HTR-8/SVneo (cell line): ENCODE measurements around the gene PLA2G4B.

ENCODE experiments used
- DNase-seq: peaks from one replicate; pipeline ENCODE4 v3.0.0; 2011; ENCODE audit warnings: low spot score, mixed read lengths; ENCODE audit not compliant: insufficient read length
- FAIRE-seq: peaks from 2 replicates; lab custom pipeline; 2011; peaks lifted over from hg19 to GRCh38; lab: Jason Lieb, UNC

Gene PLA2G4B

GRCh38 chr15:41882689-41883483, 44.2 kb downstream of the PLA2G4B start:
- FAIRE-seq = no peak
- no peak for DNase-seq

GRCh38 chr15:41883484-41883825, 44.8 kb downstream of the PLA2G4B start:
- no peak for DNase-seq
- FAIRE-seq = no peak

GRCh38 chr15:41884458-41884857, 45.8 kb downstream of the PLA2G4B start:
- DNase-seq (no peak), FAIRE-seq (no peak)

DNA sequence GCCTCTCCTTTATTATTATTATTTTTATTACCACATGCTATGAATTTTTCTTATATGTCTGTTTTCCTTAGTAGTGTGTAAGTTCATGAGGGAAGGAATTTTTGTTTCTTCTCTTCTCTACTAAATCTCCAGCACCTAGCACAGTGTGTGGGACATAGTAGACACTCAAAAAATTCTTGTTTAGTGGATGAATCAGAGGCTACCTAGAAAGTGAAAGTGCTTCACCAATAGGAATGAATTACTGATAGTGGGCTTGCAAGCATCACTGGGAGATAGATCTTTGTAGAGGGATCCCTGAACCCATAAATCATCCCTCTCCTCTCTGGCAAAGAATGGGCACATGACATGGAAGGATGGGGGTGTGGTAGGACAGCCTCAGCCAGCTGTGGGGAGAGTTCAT, 46.7 kb downstream of the PLA2G4B start:
- no peak for FAIRE-seq
- DNase-seq = no peak

- DNase-seq (no peak), FAIRE-seq (no peak)
Observed at GRCh38 chr15:41885841-41886240, 47.2 kb downstream of the PLA2G4B start.

GRCh38 chr15:41886741-41887140, 48.1 kb downstream of the PLA2G4B start:
- no peak for FAIRE-seq
- DNase-seq = no peak

DNA sequence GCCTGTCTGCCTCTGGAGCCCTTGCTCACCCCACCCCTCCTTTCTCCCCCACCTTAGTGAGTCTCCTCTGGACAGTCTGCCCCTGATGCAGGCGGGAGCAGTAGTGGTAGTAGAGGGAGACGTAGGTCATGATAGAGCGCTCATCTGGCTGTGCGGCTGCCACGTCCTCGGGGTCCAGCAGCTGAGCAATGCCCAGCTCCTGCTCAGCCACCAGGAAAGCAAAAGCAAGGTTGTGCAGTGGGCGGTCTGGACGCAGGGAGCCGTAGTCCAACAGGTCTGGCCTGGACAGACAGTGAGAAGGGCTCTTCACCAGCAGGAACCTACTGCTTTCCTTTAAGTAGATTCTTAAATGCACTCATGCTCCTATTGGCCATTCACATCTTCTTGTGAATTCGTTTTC, 48.5 kb downstream of the PLA2G4B start:
- no peak for FAIRE-seq
- no peak for DNase-seq

DNA sequence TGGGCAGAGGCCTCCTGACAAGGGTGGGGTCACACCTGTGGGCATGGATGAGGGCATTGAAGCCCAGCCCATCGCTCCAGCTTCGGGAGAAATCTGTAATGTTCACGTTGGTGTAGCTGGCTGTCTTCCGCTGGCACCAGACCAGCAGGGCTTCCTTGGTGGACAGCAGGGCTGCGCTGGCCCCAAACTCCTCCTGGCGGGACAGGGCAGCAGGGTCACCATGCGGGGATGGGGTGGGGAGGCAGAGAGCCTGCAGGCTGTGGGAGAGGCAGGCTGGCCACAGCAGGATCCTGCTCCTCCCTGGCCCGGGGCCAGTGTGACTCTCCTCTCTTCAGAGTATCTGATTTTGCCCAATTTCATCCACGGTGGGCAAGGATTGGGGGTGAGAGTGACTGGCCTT, 49.2 kb downstream of the PLA2G4B start:
- FAIRE-seq (no peak), DNase-seq (no peak)

GRCh38 chr15:41888662-41889253, 50.1 kb downstream of the PLA2G4B start:
- no peak for FAIRE-seq
- DNase-seq = no peak

GRCh38 chr15:41890050-41890690, 51.5 kb downstream of the PLA2G4B start:
- DNase-seq = no peak
- FAIRE-seq = no peak

DNA sequence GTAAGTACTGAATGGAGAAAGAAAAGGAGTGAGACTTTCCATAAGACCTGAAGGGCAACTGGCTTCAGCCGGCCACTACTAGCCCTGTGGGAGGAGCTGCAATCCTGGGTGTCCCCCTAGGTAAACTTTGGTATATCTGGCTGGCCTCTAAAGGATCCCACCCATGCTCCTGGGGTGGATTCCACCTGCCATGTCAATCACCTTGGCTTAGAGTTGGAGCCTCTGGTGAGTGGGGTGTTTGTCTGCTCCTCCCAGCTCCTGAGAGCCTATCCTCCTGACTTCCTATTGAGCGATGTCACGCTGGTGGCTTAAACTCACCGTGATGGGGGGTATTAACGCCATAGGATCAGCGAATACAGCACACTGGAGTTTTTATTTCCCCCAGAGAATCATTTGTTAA, 52.6 kb downstream of the PLA2G4B start:
- no peak for FAIRE-seq
- no peak for DNase-seq

DNA sequence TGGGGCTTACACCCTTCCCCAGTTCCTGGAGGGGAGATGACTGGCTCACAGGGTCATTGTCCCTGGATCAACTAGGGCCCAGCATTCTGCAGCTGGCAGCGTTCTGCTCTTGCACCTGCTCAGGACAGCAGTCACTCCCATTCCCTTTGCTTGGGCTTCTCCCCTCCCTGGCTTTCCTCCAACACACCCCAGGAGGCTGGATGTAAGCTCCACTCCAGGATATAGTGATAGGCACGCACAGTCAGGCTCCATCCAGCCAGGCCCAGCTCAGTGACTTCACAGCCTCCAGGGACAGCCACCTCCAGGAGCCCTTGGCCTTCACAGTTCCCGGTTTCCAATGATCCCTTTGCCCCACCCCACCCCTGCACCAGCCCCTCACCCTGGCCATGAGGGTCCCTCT, 53.3 kb downstream of the PLA2G4B start:
- no peak for FAIRE-seq
- no peak for DNase-seq

DNA sequence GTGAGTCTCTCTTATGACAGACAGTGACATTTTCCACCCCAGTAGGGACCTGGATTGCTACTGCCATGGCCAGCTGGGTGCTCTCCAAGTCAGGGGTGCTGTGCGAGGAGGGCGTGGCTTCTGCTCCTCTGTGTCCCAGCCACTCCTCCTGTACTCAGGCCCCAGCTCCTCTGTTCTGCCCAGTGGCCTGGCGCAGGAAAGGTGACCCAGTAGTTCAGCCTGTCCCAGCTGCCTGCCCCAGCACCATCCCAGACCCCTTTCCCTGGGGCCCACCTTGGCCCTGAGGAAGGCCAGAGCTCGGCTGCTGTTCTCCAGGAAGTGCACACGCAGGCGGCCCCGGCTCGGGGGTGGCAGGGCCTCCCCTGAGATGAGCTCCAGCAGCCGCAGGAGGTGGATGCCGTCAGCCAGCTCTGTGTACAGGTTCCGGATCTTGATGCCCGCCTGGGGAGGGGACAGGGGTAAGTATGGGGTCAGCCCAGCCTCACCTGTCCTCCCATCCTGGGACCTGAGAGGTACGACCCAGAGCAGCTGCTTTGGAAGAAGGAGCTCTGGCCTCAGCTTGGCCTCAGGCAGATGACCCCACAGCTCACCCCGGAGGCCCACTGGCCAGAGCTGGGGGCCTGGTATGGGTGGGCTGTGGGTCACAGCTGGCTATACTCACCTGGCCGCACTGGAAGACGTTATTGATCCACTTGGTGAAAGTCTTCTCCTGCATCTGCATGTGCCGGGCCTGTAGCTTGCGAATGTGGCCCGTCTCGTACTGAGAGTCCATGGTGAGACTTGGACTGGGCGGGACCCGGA, 54.2 kb downstream of the PLA2G4B start:
- FAIRE-seq = no peak

GRCh38 chr15:41893422-41894250, 55.0 kb downstream of the PLA2G4B start, which contains the start of gene SPTBN5:
TSS of gene SPTBN5 (minus strand) at chr15:41894053. CDS start at chr15:41893497, 556 bp downstream.
- no peak for DNase-seq

More for the DNA sequence above, 54.2 kb downstream of the PLA2G4B start:
- no peak for DNase-seq

GRCh38 chr15:41894251-41894790, 55.7 kb downstream of the PLA2G4B start:
- no peak for DNase-seq
- FAIRE-seq = no peak

More at GRCh38 chr15:41893422-41894250, 55.0 kb downstream of the PLA2G4B start, which contains the start of gene SPTBN5:
- no peak for FAIRE-seq

DNA sequence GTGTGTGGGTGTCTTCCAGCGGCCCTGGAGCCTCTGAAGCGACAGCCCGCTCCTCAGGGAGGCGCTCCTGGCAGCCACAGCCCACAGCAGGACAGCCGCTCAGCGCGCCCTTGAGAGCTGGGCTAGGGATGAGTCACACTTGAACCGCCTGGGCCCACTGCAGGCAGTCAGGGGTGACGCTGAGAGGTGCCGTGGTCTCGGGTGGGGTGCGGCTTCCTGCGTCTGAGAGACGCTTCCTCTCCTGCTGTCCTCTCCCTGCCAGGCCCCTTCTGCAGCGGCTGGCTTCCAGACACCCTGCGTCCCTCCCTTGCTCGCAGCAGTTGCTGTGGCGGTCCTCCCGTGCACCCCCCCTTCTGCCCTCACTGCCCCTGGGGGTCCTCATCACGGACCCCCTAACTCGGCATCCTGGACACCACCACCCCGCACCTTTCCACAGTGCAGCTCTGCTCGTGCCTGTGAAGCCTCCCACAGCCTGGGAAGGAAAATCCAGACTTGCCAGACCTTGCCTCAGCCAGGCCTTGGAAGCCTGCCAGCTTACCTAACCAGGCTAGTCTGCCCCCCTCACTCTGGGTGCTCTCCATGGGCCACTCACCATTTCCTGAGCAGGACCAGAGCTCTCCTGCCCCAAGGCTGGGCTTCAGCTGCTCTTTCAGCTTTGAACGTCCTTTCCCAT, 56.3 kb downstream of the PLA2G4B start:
- DNase-seq = peak; percentile 49
- no peak for FAIRE-seq

GRCh38 chr15:41895491-41895890, 56.8 kb downstream of the PLA2G4B start:
- DNase-seq = no peak
- no peak for FAIRE-seq

DNA sequence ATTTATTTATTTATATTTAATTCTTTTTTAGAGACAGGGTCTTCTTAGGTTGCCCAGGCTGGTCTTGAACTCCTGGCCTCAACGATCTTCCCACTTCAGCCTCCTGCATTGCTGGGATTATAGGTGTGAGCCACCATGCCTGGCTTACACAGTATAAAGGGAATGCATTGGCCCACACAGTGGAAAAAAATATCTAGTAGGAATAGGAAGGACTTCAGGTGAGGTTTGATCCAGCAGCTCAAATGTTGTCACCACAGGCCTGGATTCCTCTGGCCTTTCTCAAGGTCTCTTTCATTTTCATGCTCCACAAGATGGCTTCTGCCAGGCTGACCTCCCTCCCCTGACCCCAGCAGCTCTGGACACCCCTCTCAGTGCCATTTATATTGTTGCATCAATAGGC, 57.3 kb downstream of the PLA2G4B start:
- DNase-seq = no peak
- FAIRE-seq = no peak

GRCh38 chr15:41896566-41896965, 57.9 kb downstream of the PLA2G4B start:
- FAIRE-seq (no peak), DNase-seq (no peak)
